HepG2 (cell line): Measurements from ENCODE around the gene ZNF90. TPM values are rescaled to one million over a fixed set of nuclear protein-coding genes. Genes with fewer than 3 reads are reported as not detected.
"Not testable (repeated sequence)": the region's sequence is repeated elsewhere in the genome, so short reads cannot be mapped to it uniquely, and the experiment has no call there.

Source experiments
- ATAC-seq: fragments of 200-7000 bp; cut with Tn5 transposase; 3 replicates; pipeline ENCODE4 v1.9.1; 2020; ENCODE audit warnings: mild to moderate bottlenecking, moderate library complexity
- BruUV-seq: library from RNA; stranded (reverse); fragments of 400-500 nt; replicated peaks from 2 replicates; lab custom pipeline; 2021; lab: Mats Ljungman, UMichigan
- CTCF ChIA-PET: fragments of 300-600 bp; formaldehyde crosslinking; extraction: SDS; loops from one replicate; lab custom pipeline; 2021; ENCODE audit warnings: low total read pairs, inconsistent platforms, low intra/inter-chr PET ratio; lab: Yijun Ruan, JAX
- POLR2A ChIA-PET: fragments of 350-600 bp; sonication (Branson Sonifier 250); formaldehyde crosslinking; loops from one replicate; lab custom pipeline; 2020; ENCODE audit warnings: antibody characterized with exemption, inconsistent platforms; lab: Yijun Ruan, JAX
- DNase-seq: peaks from one replicate; pipeline ENCODE4 v3.0.0-alpha.2; 2015; ENCODE audit warnings: low spot score
- FAIRE-seq: peaks from 3 replicates; lab custom pipeline; 2011; peaks lifted over from hg19 to GRCh38; lab: Jason Lieb, UNC
- H2AFZ ChIP-seq: one replicate; pipeline ENCODE4 v1.6.1; 2011; ENCODE audit warnings: low read length, inconsistent platforms
- H3K27ac ChIP-seq: fragments of 300-600 bp; 3 replicates; pipeline ENCODE4 v1.8.0; 2011; ENCODE audit warnings: mixed run types, mild to moderate bottlenecking, mixed read lengths, low read length, inconsistent platforms; ENCODE audit not compliant: insufficient read depth; ENCODE audit errors: extremely low read length
- H3K27me3 ChIP-seq, 2 experiments: fragments of 200-600 bp in 1 of 2; 2 replicates in 1 of 2; 3 replicates in 1 of 2; pipeline versions ENCODE4 v1.6.0 to v1.8.0; 2011; ENCODE audit warnings: low read length in 2 of 2, mild to moderate bottlenecking in 2 of 2, moderate library complexity in 2 of 2, inconsistent platforms in 1 of 2; ENCODE audit not compliant: insufficient read depth in 2 of 2, control insufficient read depth in 1 of 2
- H3K36me3 ChIP-seq, 2 experiments: fragments of 200-600 bp in 1 of 2; replicated peaks in 1 of 2; 2 replicates in 1 of 2; 3 replicates in 1 of 2; pipeline versions ENCODE4 v1.5.1 to v1.8.0; 2011; ENCODE audit warnings: low read length in 2 of 2, inconsistent platforms in 1 of 2; ENCODE audit not compliant: insufficient read depth in 2 of 2, control insufficient read depth in 1 of 2
- H3K4me1 ChIP-seq: 2 replicates; pipeline ENCODE4 v1.5.1; 2012; ENCODE audit warnings: low read length, inconsistent platforms; ENCODE audit not compliant: insufficient read depth
- H3K4me2 ChIP-seq: 2 replicates; pipeline ENCODE4 v1.6.0; 2011; ENCODE audit warnings: low read depth, low read length, inconsistent platforms
- H3K4me3 ChIP-seq, 3 experiments: fragments of 200-600 bp in 1 of 3; sonication (generic), shearing (Covaris generic) in 1 of 3; replicated peaks in 1 of 3; 2 replicates each; pipeline ENCODE4 v1.5.1; 2011 to 2016; ENCODE audit warnings: low read length in 3 of 3, inconsistent platforms in 2 of 3, low read depth in 2 of 3, mild to moderate bottlenecking in 2 of 3, control low read depth in 1 of 3, mixed read lengths in 1 of 3; ENCODE audit not compliant: insufficient read depth in 1 of 3
- H3K79me2 ChIP-seq: one replicate; pipeline ENCODE4 v1.6.1; 2011; ENCODE audit warnings: low read length, inconsistent platforms; ENCODE audit not compliant: insufficient read depth
- H3K9ac ChIP-seq: 2 replicates; pipeline ENCODE4 v1.6.0; 2011; ENCODE audit warnings: mild to moderate bottlenecking, low read depth, low read length, inconsistent platforms; ENCODE audit not compliant: insufficient read depth
- H3K9me3 ChIP-seq: 2 replicates; pipeline ENCODE4 v1.5.1; 2012; ENCODE audit warnings: mild to moderate bottlenecking, low read length
- H4K20me1 ChIP-seq: 2 replicates; pipeline ENCODE4 v1.6.0; 2011; ENCODE audit warnings: inconsistent platforms, mild to moderate bottlenecking, low read length, moderate library complexity; ENCODE audit not compliant: insufficient read depth
- HNRNPLL ChIP-seq: fragments of 200-400 bp; formaldehyde crosslinking; IDR thresholded peaks from 2 replicates; pipeline ENCODE4 v1.6.1; 2017; ENCODE audit warnings: mild to moderate bottlenecking, low read depth, low read length; ENCODE audit not compliant: poor library complexity, severe bottlenecking
- ZNF274 ChIP-seq: sonication (generic); formaldehyde crosslinking; IDR thresholded peaks from 2 replicates; pipeline ENCODE4 v1.5.1; 2020; ENCODE audit warnings: mild to moderate bottlenecking, missing genetic modification reagents
- WGBS: methylation state at CpG from one replicate; pipeline ENCODE4 v1.1.6; 2017; ENCODE audit warnings: low lambda C conversion rate; 5-methylcytosine and 5-hydroxymethylcytosine counted together
- in situ Hi-C: cut with HindIII; loops from 2 replicates; pipeline ENCODE4 v1.10.0; 2017; ENCODE audit warnings: low pct_unique_long_range_greater_than_20kb; ENCODE audit not compliant: extremely low pct_ligation_motif_present
- intact Hi-C: fragments of 100-400 bp; cut with micrococcal nuclease; formaldehyde crosslinking; loops from one replicate; pipeline ENCODE4 v1.10.0; 2022; ENCODE audit not compliant: unreplicated experiment
- polyA plus RNA-seq, 8 experiments: library from polyadenylated mRNA; depleted of rRNA in 3 of 8; stranded (reverse) in 7 of 8; unstranded in 1 of 8; fragments of >200 nt; fragmentation: Illumina TruSeq in 4 of 8; extraction: Trizol in 4 of 8; gene quantifications; 2 replicates each; pipeline versions ENCODE4 v1.2.1 to v1.2.3, GENCODE V29; 2011 to 2016; ENCODE audit warnings: low read depth in 4 of 8, missing spikeins in 1 of 8, mixed read lengths in 1 of 8; ENCODE audit not compliant: insufficient read depth in 1 of 8
- total RNA-seq, 5 experiments: library from RNA; depleted of rRNA; stranded (reverse); fragments of >200 nt; fragmentation: Illumina TruSeq; extraction: Trizol; gene quantifications; 2 replicates each; pipeline ENCODE4 v1.2.3, GENCODE V29; 2016; ENCODE audit warnings: low read depth in 1 of 5

Gene ZNF90
- total and polyA plus RNA-seq, 2 of the 13 experiments (the other 11 are each of a cell fraction or from before 2014, with no cell fraction given): 2.1 to 3.8 TPM

DNA sequence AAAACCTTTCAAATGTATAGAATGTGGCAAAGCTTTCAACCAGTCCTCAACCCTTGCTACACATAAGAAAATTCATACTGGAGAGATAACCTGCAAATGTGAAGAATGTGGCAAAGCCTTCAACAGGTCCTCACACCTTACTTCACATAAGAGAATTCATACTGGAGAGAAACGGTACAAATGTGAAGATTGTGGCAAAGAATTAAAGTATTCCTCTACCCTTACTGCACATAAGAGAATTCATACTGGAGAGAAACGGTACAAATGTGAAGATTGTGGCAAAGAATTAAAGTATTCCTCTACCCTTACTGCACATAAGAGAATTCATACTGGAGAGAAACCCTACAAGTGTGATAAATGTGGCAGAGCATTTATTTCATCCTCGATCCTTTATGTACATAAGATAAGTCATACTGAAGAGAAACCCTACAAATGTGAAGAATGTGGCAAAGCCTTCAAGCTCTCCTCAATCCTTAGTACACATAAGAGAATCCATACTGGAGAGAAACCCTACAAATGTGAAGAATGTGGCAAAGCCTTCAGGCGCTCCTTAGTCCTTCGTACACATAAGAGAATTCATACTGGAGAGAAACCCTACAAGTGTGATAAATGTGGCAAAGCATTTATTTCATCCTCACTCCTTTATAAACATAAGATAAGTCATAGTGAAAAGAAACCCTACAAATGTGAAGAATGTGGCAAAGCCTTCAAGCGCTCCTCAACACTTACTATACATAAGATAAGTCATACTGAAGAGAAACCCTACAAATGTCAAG, 40.5 kb downstream of the ZNF90 start:
- H3K79me2 ChIP-seq, ATAC-seq, BruUV-seq, POLR2A ChIA-PET, H3K9ac ChIP-seq, intact Hi-C loops, CTCF ChIA-PET, H3K36me3 ChIP-seq, H3K4me2 ChIP-seq, H4K20me1 ChIP-seq, H3K4me3 ChIP-seq, H3K27me3 ChIP-seq, in situ Hi-C loops, H3K4me1 ChIP-seq: not testable (repeated sequence)
- 49% methylated on average over 6 of the region's 6 CpGs for WGBS
- peak; percentile 32 for FAIRE-seq
- peak; percentile 92; the same call in 1 of the 2 replicates for TF ChIP-seq ZNF274 (CRISPR knock-in tag)
- TF ChIP-seq, all 625 proteins: peak for 1; not testable (repeated sequence) for 624
- H3K27ac ChIP-seq, H2AFZ ChIP-seq, DNase-seq: not testable (repeated sequence)
- H3K9me3 ChIP-seq: peaks cover 78% of the 10 kb centered on the region

DNA sequence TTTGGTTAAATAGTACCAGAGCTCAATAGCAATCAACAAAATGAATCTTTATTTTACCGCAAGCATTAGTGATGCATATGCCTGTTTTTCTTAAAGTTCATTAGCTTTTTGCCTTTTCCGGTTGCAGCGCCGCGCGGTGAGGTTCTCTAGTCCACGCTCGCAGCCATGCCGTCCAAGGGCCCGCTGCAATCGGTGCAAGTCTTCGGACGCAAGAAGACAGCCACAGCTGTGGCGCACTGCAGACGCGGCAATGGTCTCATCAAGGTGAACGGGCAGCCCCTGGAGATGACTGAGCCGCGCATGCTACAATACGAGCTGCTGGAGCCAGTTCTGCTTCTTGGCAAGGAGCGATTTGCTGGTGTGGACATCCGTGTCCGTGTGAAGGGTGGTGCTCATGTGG, 47.1 kb downstream of the ZNF90 start:
- POLR2A ChIA-PET: no interaction called here
- Histone ChIP-seq H3K4me1 (no peaks in the 10 kb centered on the region), H3K4me3 (no peak overlapping the region), H3K9ac (no peak overlapping the region), H3K4me2 (no peak overlapping the region), H3K36me3 (no peaks in the 10 kb centered on the region; a peak in 1 of 5 replicates), H2AFZ (no peak overlapping the region), H3K79me2 (no peaks in the 10 kb centered on the region), H3K27ac (no peak overlapping the region), H3K27me3 (no peaks in the 10 kb centered on the region), H3K9me3 (peaks cover 80% of the 10 kb centered on the region), H4K20me1 (no peaks in the 10 kb centered on the region)
- TF ChIP-seq HNRNPLL: no peak
- FAIRE-seq (no peak), DNase-seq (no peak), ATAC-seq (no peak)
- WGBS: 88% methylated on average over 23 of the region's 23 CpGs
- BruUV-seq: no TSS peak
- intact Hi-C loops: no loop called here
- CTCF ChIA-PET: no interaction called here
- in situ Hi-C loops: no loop called here

DNA sequence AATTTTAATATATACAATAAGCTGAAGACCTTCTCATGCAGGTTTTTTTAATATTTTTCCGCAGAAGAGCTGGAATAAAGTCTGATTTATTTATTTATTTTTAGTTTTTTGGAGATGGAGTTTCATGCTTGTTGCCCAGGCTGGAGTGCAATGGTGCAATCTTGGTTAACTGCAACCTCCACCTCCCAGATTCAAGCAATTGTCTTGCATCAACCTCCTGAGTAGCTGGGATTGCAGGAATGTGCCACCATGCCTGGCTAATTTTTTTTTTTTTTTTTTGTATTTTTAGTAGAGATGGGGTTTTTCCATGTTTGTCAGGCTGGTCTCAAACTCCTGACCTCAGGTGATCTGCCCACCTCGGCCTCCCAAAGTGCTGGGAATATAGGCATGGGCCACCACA, 55.1 kb downstream of the ZNF90 start:
- H4K20me1 ChIP-seq, FAIRE-seq, CTCF ChIA-PET, H3K4me3 ChIP-seq, H3K27ac ChIP-seq, BruUV-seq, H3K36me3 ChIP-seq, DNase-seq, ATAC-seq, H3K4me1 ChIP-seq, H3K4me2 ChIP-seq, H3K27me3 ChIP-seq, H2AFZ ChIP-seq, H3K79me2 ChIP-seq, intact Hi-C loops, POLR2A ChIA-PET, in situ Hi-C loops, H3K9ac ChIP-seq: not testable (repeated sequence)
- H3K9me3 ChIP-seq: peaks cover 60% of the 10 kb centered on the region
- 6% methylated on average over 2 of the region's 2 CpGs for WGBS

DNA sequence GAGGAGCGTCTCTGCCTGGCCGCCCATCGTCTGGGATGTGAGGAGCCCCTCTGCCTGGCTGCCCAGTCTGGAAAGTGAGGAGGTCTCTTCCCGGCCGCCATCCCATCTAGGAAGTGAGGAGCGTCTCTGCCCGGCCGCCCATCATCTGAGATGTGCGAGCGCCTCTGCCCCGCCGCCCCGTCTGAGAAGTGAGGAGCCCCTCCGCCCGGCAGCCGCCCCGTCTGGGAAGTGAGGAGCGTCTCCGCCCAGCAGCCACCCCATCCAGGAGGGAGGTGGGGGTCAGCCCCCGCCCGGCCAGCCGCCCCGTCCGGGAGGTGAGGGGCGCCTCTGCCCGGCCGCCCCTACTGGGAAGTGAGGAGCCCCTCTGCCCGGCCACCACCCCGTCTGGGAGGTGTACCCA, 59.9 kb downstream of the ZNF90 start:
- intact Hi-C loops, FAIRE-seq, ATAC-seq, H3K79me2 ChIP-seq, H4K20me1 ChIP-seq, POLR2A ChIA-PET, H3K4me2 ChIP-seq, CTCF ChIA-PET, in situ Hi-C loops, H3K4me1 ChIP-seq, H2AFZ ChIP-seq, H3K27ac ChIP-seq, H3K4me3 ChIP-seq, BruUV-seq, H3K27me3 ChIP-seq, H3K36me3 ChIP-seq, DNase-seq, H3K9ac ChIP-seq: not testable (repeated sequence)
- peaks cover 61% of the 10 kb centered on the region for H3K9me3 ChIP-seq
- WGBS: 94% methylated on average over 10 of the region's 29 CpGs
